Upper lobe of left lung (tissue), 4 donors: ENCODE data around the gene DNAH17.

Experiments used
- EP300 ChIP-seq, 4 donors: sonication (generic); formaldehyde crosslinking; IDR thresholded peaks; one replicate each; pipeline ENCODE4 v1.5.1; 2017; ENCODE audit warnings: antibody characterized with exemption in 4 of 4, control low read depth in 2 of 4
- POLR2A ChIP-seq, 4 donors: fragments of 450-650 bp; IDR thresholded peaks; one replicate each; pipeline ENCODE4 v1.5.1; 2016 to 2017; ENCODE audit warnings: antibody characterized with exemption in 4 of 4, mild to moderate bottlenecking in 2 of 4
- TF ChIP-seq, protein P1 (sequence below), 6 experiments: fragments of 450-650 bp in 4 of 6; fragments of 200-600 bp in 2 of 6; sonication (generic) in 2 of 6; IDR thresholded peaks; one replicate each; pipeline ENCODE4 v1.5.1; 2016 to 2019; ENCODE audit warnings: antibody characterized with exemption in 6 of 6

- no peak for TF ChIP-seq POLR2A (IDR thresholded peaks at IDR 0.05)
- TF ChIP-seq, protein P1, sequence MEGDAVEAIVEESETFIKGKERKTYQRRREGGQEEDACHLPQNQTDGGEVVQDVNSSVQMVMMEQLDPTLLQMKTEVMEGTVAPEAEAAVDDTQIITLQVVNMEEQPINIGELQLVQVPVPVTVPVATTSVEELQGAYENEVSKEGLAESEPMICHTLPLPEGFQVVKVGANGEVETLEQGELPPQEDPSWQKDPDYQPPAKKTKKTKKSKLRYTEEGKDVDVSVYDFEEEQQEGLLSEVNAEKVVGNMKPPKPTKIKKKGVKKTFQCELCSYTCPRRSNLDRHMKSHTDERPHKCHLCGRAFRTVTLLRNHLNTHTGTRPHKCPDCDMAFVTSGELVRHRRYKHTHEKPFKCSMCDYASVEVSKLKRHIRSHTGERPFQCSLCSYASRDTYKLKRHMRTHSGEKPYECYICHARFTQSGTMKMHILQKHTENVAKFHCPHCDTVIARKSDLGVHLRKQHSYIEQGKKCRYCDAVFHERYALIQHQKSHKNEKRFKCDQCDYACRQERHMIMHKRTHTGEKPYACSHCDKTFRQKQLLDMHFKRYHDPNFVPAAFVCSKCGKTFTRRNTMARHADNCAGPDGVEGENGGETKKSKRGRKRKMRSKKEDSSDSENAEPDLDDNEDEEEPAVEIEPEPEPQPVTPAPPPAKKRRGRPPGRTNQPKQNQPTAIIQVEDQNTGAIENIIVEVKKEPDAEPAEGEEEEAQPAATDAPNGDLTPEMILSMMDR (IDR thresholded peaks at IDR 0.05), result no peak
- TF ChIP-seq EP300 (IDR thresholded peaks at IDR 0.05), result no peak
Observed at GRCh38 chr17:78449983-78450595, 127.1 kb downstream of the DNAH17 start.
